WI38 (cell line): ENCODE measurements around the gene SHB.

Experiments used
- H3K4me3 ChIP-seq: 2 replicates; pipeline ENCODE4 v1.5.1; 2011; ENCODE audit warnings: low read depth, mild to moderate bottlenecking, control low read depth, low read length
- CTCF ChIP-seq: IDR thresholded peaks from 2 replicates; pipeline ENCODE4 v1.5.1; 2012; ENCODE audit warnings: low read depth, mild to moderate bottlenecking, control low read depth, low read length

SHB gene

DNA sequence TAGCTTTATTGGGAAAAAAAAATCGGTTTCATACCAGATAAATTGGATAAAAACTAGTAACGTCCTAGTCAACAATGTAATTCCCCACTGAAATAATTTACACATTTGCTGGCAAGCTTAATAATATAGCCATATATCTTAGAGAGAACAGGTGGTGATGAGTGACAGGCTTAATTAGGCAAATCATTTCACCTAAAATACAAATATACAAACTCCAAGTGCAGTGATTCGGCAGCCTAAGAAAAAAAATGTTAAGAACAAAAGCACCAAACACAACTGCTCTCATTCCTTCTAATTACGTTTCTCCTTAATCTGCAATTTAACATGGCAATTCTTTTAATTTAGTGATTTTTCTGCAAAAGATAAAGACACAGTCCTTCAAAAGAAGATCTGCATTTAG, 109.1 kb downstream of the SHB start:
- TF ChIP-seq CTCF, result no peak
- H3K4me3 ChIP-seq, result no peak overlapping the region

GRCh38 chr9:37958154-37958553, 110.9 kb downstream of the SHB start:
- no peak for TF ChIP-seq CTCF
- H3K4me3 ChIP-seq, result no peak overlapping the region

DNA sequence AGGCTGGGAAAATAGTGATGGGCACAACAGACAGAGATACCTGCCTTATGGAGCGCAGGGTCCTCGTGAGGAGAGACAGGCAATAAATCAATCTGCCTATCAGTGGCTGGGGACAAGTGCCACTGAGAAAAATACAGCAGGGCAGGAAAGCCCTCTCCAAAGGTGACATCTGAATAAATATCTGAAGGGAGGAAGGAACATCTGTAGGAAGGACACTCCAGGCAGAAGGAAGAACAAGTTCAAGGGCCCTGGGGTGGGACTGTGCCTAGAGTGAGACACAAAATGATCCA, 111.4 kb downstream of the SHB start:
- no peak for TF ChIP-seq CTCF
- no peak overlapping the region for H3K4me3 ChIP-seq

- no peak for TF ChIP-seq CTCF
- H3K4me3 ChIP-seq, result no peak overlapping the region
These were observed 111.9 kb downstream of the SHB start for GRCh38 chr9:37956904-37957663.

- TF ChIP-seq CTCF, result no peak
- no peak overlapping the region for H3K4me3 ChIP-seq
These were observed 112.6 kb downstream of the SHB start for GRCh38 chr9:37956423-37956820.

GRCh38 chr9:37955781-37956422, 113.1 kb downstream of the SHB start:
- H3K4me3 ChIP-seq, result no peak overlapping the region
- no peak for TF ChIP-seq CTCF

DNA sequence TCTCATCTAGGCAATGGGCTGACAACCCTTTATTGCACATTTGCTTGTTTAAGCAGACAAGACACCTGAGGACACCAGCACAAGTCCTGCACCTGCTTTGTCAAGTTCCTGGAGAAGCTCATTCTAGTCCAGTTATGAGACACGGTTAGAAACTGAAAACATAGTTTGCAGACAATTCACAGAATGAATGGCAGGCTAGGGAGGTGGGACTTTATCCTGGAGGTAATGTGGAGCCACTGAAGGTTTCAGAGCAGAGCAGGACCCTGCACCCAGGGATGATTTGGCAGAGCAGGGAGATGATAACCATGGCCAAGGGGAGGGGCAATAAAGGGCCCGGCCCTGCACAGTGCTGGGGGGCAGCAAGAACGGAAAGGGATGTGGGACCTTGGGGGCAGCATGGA, 114.4 kb downstream of the SHB start:
- no peak overlapping the region for H3K4me3 ChIP-seq
- no peak for TF ChIP-seq CTCF
